Esophagus muscularis mucosa (tissue), 4 donors: Measurements from ENCODE around the gene TRIM41. TPM values are rescaled to one million over a fixed set of nuclear protein-coding genes. Genes with fewer than 3 reads are reported as not detected.

Source experiments
- DNase-seq: peaks from one replicate; pipeline ENCODE4 v3.0.0-alpha.2; 2017; ENCODE audit errors: extremely low spot score
- H3K27ac ChIP-seq, 4 donors: fragments of 200-600 bp; sonication (generic); replicated peaks in 1 of 4; 1 replicate in 3 of 4; 2 replicates in 1 of 4; pipeline ENCODE4 v1.5.1; 2016 to 2019; ENCODE audit warnings: mild to moderate bottlenecking in 1 of 4
- H3K27me3 ChIP-seq, 4 donors: fragments of 200-600 bp; sonication (generic); one replicate each; pipeline versions ENCODE4 v1.5.1 to v1.6.0; 2016 to 2019
- H3K36me3 ChIP-seq, 4 donors: fragments of 200-600 bp; sonication (generic); one replicate each; pipeline ENCODE4 v1.5.1; 2016 to 2019
- H3K4me1 ChIP-seq, 4 donors: fragments of 200-600 bp; sonication (generic); one replicate each; pipeline ENCODE4 v1.5.1; 2016 to 2019
- H3K4me3 ChIP-seq, 4 donors: fragments of 200-600 bp; sonication (generic); 1 replicate in 2 of 4; 2 replicates in 2 of 4; pipeline ENCODE4 v1.5.1; 2016 to 2019; ENCODE audit warnings: mild to moderate bottlenecking in 4 of 4, moderate library complexity in 1 of 4
- H3K9me3 ChIP-seq, 4 donors: fragments of 200-600 bp; sonication (generic); 1 replicate in 3 of 4; 2 replicates in 1 of 4; pipeline ENCODE4 v1.5.1; 2016 to 2019
- CTCF ChIP-seq, 3 experiments: fragments of 200-600 bp in 2 of 3; fragments of 450-650 bp in 1 of 3; sonication (generic) in 2 of 3; IDR thresholded peaks; one replicate each; pipeline ENCODE4 v1.5.1; 2017 to 2019; ENCODE audit warnings: antibody characterized with exemption in 3 of 3, mild to moderate bottlenecking in 2 of 3, moderate library complexity in 1 of 3
- EP300 ChIP-seq: sonication (generic); formaldehyde crosslinking; IDR thresholded peaks from one replicate; pipeline ENCODE4 v1.6.1; 2017; ENCODE audit warnings: antibody characterized with exemption
- POLR2A ChIP-seq: fragments of 450-650 bp; IDR thresholded peaks from one replicate; pipeline ENCODE4 v1.6.1; 2017; ENCODE audit warnings: antibody characterized with exemption, moderate library complexity, mild to moderate bottlenecking, low read depth
- POLR2AphosphoS5 ChIP-seq, 2 donors: sonication (generic); formaldehyde crosslinking; IDR thresholded peaks; one replicate each; pipeline ENCODE4 v1.6.1; 2017; ENCODE audit warnings: antibody characterized with exemption in 2 of 2
- WGBS: methylation state at CpG from one replicate; pipeline ENCODE4 v1.1.5; 2018; 5-methylcytosine and 5-hydroxymethylcytosine counted together
- intact Hi-C: fragments of 100-400 bp; cut with DNase I; formaldehyde crosslinking; loops from one replicate; pipeline ENCODE4 v1.15.1; 2023
- total RNA-seq, 4 donors: library from RNA; depleted of rRNA; stranded (reverse); fragments of >200 nt; gene quantifications; one replicate each; pipeline versions ENCODE4 v1.1.0 to v1.2.1, GENCODE V29; 2016

The TRIM41 gene
- total RNA-seq, 4 donors from 2014 or later: 9.8 to 22.4 (median 18.2) TPM

GRCh38 chr5:181200816-181201215 lies 22.3 kb upstream of the TRIM41 start:
- no peaks in the 10 kb centered on the region for H3K9me3 ChIP-seq
- no peak for DNase-seq
- WGBS: 91% methylated on average over 4 of the region's 4 CpGs
- intact Hi-C loops: no loop called here
- H3K4me3 ChIP-seq: no peak overlapping the region
- TF ChIP-seq EP300 (no peak), POLR2A (no peak), CTCF (IDR thresholded peaks at IDR 0.05) (no peak), POLR2AphosphoS5 (IDR thresholded peaks at IDR 0.05) (no peak)
- H3K36me3 ChIP-seq: peaks cover 0 to 11% (median 0%) of the 10 kb centered on the region in 4 donors
- H3K27ac ChIP-seq: no peak overlapping the region
- no peaks in the 10 kb centered on the region for H3K27me3 ChIP-seq
- peaks cover 6 to 27% (median 24%) of the 10 kb centered on the region in 4 donors for H3K4me1 ChIP-seq

DNA sequence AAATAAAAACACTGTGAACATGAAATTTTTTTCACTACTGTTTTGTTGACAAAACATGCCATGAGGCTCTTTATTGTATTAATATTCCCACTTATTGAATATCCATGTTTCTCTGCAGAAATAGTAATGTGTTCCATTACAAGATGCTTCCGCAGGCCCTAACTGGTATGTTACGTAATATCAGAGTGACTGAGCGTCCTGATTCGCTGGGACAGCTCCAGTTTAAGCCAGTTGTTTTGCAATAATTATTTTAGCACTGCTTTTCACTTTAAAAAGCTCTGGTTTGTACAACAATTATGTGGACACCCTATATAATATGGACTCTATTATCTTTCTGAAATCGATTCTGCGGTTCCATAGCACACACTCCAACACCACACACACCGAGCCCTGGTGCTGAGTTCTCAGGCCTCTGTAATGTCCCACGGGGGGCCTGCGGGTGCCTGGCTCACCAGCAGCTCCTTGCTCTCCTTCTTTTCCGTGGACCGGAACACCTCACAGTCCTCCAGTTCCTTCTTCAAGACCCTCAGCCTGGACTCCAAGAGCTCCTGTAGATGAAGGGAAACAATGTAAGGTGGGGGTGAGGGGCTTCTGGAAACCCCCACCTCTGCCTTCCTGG lies 19.9 kb upstream of the TRIM41 start:
- Histone ChIP-seq H3K4me1 (peaks cover 14 to 47% (median 40%) of the 10 kb centered on the region in 4 donors), H3K36me3 (peaks cover 0 to 11% (median 0%) of the 10 kb centered on the region in 4 donors), H3K27me3 (no peaks in the 10 kb centered on the region), H3K4me3 (peak overlapping the region in 2 of 4 donors; percentile 75 to 76), H3K27ac (peak overlapping the region; percentile 18 to 86 (median 84)), H3K9me3 (no peaks in the 10 kb centered on the region)
- intact Hi-C loops: no loop called here
- WGBS: 76% methylated on average over 11 of the region's 11 CpGs
- TF ChIP-seq POLR2AphosphoS5 (IDR thresholded peaks at IDR 0.05) (no peak), EP300 (no peak), CTCF (IDR thresholded peaks at IDR 0.05) (no peak), POLR2A (no peak)
- no peak for DNase-seq

GRCh38 chr5:181203777-181204112 lies 19.3 kb upstream of the TRIM41 start:
- peak overlapping the region; percentile 62 to 76 (median 70) for H3K4me3 ChIP-seq
- no peaks in the 10 kb centered on the region for H3K27me3 ChIP-seq
- intact Hi-C loops: no loop called here
- DNase-seq: no peak
- peaks cover 14 to 49% (median 40%) of the 10 kb centered on the region in 4 donors for H3K4me1 ChIP-seq
- H3K27ac ChIP-seq: peak overlapping the region; percentile 18 to 86 (median 84)
- H3K9me3 ChIP-seq: no peaks in the 10 kb centered on the region
- WGBS: 12% methylated on average over 15 of the region's 17 CpGs
- H3K36me3 ChIP-seq: peaks cover 0 to 6% (median 0%) of the 10 kb centered on the region in 4 donors
- TF ChIP-seq EP300 (no peak), CTCF (IDR thresholded peaks at IDR 0.05) (no peak), POLR2A (no peak), POLR2AphosphoS5 (IDR thresholded peaks at IDR 0.05) (no peak)

DNA sequence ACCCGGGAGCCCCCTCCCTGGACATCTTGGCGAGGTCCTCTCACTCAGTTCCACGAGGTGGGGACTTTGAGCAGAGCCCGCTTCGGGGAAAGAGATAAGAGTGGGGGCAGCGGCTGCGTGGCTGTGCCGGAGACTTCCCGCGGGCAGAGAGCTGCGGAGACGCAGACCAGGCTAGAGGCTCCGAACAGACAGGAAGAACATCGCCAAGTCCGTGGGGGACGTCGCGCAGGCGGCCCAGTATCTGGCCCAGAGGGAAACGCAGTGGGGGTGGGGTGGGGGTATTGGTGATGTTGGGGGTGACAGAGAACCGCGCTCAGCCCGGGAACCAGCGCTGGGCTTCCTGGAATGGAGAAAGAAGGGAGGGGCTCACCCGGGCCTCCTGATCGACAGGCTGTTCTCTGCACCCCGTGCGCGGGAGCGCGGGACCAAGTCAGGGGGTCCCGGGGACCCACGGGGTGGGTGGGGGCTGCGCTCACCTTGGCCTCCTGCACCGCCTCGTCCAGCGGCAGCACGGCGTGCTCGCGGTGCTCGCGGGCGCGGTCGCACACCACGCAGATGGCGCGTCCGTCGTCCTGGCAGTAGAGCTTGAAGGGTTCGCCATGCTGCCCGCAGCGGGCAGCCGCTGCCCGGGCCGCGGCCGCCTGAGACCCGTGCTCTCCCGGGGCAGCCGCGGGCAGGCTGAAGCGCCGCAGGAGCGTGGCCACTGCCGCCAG lies 18.8 kb upstream of the TRIM41 start:
- under 1% methylated on average over 29 of the region's 67 CpGs for WGBS
- peaks cover 0 to 6% (median 0%) of the 10 kb centered on the region in 4 donors for H3K36me3 ChIP-seq
- no peaks in the 10 kb centered on the region for H3K9me3 ChIP-seq
- intact Hi-C loops: no loop called here
- DNase-seq: no peak
- H3K4me3 ChIP-seq: peak overlapping the region; percentile 62 to 76 (median 70)
- TF ChIP-seq POLR2AphosphoS5 (IDR thresholded peaks at IDR 0.05) (no peak), POLR2A (no peak), EP300 (no peak), CTCF (IDR thresholded peaks at IDR 0.05) (no peak)
- no peaks in the 10 kb centered on the region for H3K27me3 ChIP-seq
- peaks cover 14 to 49% (median 40%) of the 10 kb centered on the region in 4 donors for H3K4me1 ChIP-seq
- peak overlapping the region; percentile 56 to 86 (median 84) for H3K27ac ChIP-seq
